ENCODE measurements around the gene SLC40A1. TPM values are rescaled to one million over a fixed set of nuclear protein-coding genes. Genes with fewer than 3 reads are reported as not detected.

The SLC40A1 gene
- total RNA-seq, 2 experiments from 2014 or later, result 4.7 to 4.8 TPM

- no peaks in the 10 kb centered on the region for H3K4me1 Mint-ChIP-seq (ENCODE audit: low read depth)
Measured at GRCh38 chr2:189544318-189545042, 36.1 kb downstream of the SLC40A1 start.

GRCh38 chr2:189543367-189543766, 37.2 kb downstream of the SLC40A1 start:
- CTCF ChIA-PET, result no interaction called here
- no peaks in the 10 kb centered on the region for H3K4me1 Mint-ChIP-seq (ENCODE audit: low read depth)
- H3K27me3 Mint-ChIP-seq, result peaks cover 3% of the 10 kb centered on the region
- H3K27ac Mint-ChIP-seq, result no peak overlapping the region
- no peaks in the 10 kb centered on the region for H3K36me3 Mint-ChIP-seq
- POLR2A ChIA-PET, result no interaction called here
- H3K9me3 Mint-ChIP-seq, result no peaks in the 10 kb centered on the region
- intact Hi-C loops (cut with micrococcal nuclease), result no loop called here
- DNase-seq, result no peak
- no peak overlapping the region for H3K4me3 Mint-ChIP-seq

More at GRCh38 chr2:189544318-189545042, 36.1 kb downstream of the SLC40A1 start:
- peaks cover 3% of the 10 kb centered on the region for H3K27me3 Mint-ChIP-seq
- H3K27ac Mint-ChIP-seq, result no peak overlapping the region
- intact Hi-C loops (cut with micrococcal nuclease), result no loop called here
- H3K9me3 Mint-ChIP-seq, result no peaks in the 10 kb centered on the region
- DNase-seq, result no peak
- H3K36me3 Mint-ChIP-seq, result no peaks in the 10 kb centered on the region
- ChIA-PET CTCF (no interaction called here), POLR2A (no interaction called here)
- no peak overlapping the region for H3K4me3 Mint-ChIP-seq

- no peaks in the 10 kb centered on the region for H3K36me3 Mint-ChIP-seq
- no peak overlapping the region for H3K4me3 Mint-ChIP-seq
- no peaks in the 10 kb centered on the region for H3K4me1 Mint-ChIP-seq (ENCODE audit: low read depth)
Measured at GRCh38 chr2:189542145-189542882, 38.3 kb downstream of the SLC40A1 start.

DNA sequence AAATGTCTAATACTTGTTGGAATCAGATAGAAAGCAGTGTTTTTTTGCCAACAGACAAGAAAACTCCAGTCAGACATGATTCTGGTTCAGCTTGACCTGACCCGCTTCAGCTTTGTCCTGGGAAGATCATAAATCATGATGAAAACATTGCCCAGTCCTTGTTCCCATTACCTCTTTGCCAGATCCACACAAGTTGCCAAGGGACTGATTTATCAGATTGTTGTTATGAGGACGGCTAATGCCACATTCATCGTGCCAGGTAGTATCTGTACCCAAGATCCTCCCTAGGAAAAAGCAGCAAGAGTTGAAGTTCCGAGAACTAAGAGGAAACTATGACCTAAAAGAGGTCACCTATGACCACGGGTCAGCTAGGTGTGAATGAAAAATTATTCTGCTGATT, 39.0 kb downstream of the SLC40A1 start:
- intact Hi-C loops (cut with micrococcal nuclease), result no loop called here
- Mint-ChIP-seq H3K4me3 (no peak overlapping the region), H3K9me3 (no peaks in the 10 kb centered on the region), H3K27me3 (peaks cover 3% of the 10 kb centered on the region), H3K4me1 (ENCODE audit: low read depth) (no peaks in the 10 kb centered on the region), H3K36me3 (no peaks in the 10 kb centered on the region), H3K27ac (no peak overlapping the region)
- ChIA-PET CTCF (no interaction called here), POLR2A (no interaction called here)
- DNase-seq, result no peak

More at GRCh38 chr2:189542145-189542882, 38.3 kb downstream of the SLC40A1 start:
- CTCF ChIA-PET, result no interaction called here
- DNase-seq, result no peak
- H3K27me3 Mint-ChIP-seq, result peaks cover 3% of the 10 kb centered on the region
- intact Hi-C loops (cut with micrococcal nuclease), result no loop called here
- H3K9me3 Mint-ChIP-seq, result no peaks in the 10 kb centered on the region
- POLR2A ChIA-PET, result no interaction called here
- no peak overlapping the region for H3K27ac Mint-ChIP-seq

DNA sequence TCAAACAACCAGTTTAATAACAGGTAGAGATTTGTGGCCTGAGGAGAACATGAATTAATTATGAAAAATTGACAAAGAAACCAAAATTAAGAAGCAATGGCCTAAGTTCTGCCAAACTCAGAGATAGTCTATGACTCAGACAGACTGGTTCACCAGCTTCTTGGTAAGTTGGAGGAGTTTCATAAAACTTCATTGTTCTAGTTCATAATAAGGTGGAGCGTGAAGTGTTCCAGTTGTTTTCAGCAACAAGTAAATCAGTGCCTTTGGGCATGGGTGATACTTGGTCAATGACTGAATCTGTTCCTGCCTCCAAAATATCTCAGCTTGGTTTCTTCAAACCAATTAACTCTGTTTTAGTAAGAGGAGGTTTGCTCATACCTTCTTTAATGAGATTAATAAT, 40.0 kb downstream of the SLC40A1 start:
- Mint-ChIP-seq H3K4me3 (no peak overlapping the region), H3K9me3 (no peaks in the 10 kb centered on the region), H3K4me1 (ENCODE audit: low read depth) (no peaks in the 10 kb centered on the region), H3K27me3 (no peaks in the 10 kb centered on the region), H3K36me3 (no peaks in the 10 kb centered on the region), H3K27ac (no peak overlapping the region)
- intact Hi-C loops (cut with micrococcal nuclease), result no loop called here
- CTCF ChIA-PET, result no interaction called here
- DNase-seq, result no peak
- POLR2A ChIA-PET, result no interaction called here

GRCh38 chr2:189538402-189538801, 42.2 kb downstream of the SLC40A1 start:
- Mint-ChIP-seq H3K36me3 (no peaks in the 10 kb centered on the region), H3K4me1 (ENCODE audit: low read depth) (no peaks in the 10 kb centered on the region), H3K4me3 (no peak overlapping the region), H3K9me3 (no peaks in the 10 kb centered on the region), H3K27me3 (no peaks in the 10 kb centered on the region), H3K27ac (no peak overlapping the region)
- intact Hi-C loops (cut with micrococcal nuclease), result no loop called here
- CTCF ChIA-PET, result no interaction called here
- DNase-seq, result no peak
- POLR2A ChIA-PET, result no interaction called here

GRCh38 chr2:189536830-189537229, 43.8 kb downstream of the SLC40A1 start:
- Mint-ChIP-seq H3K4me1 (ENCODE audit: low read depth) (no peaks in the 10 kb centered on the region), H3K36me3 (no peaks in the 10 kb centered on the region), H3K4me3 (no peak overlapping the region), H3K27ac (no peak overlapping the region), H3K9me3 (no peaks in the 10 kb centered on the region), H3K27me3 (no peaks in the 10 kb centered on the region)
- CTCF ChIA-PET, result no interaction called here
- POLR2A ChIA-PET, result no interaction called here
- intact Hi-C loops (cut with micrococcal nuclease), result no loop called here
- no peak for DNase-seq

GRCh38 chr2:189534854-189535832, 45.4 kb downstream of the SLC40A1 start:
- H3K27ac Mint-ChIP-seq, result no peak overlapping the region
- CTCF ChIA-PET, result no interaction called here
- DNase-seq, result no peak
- H3K9me3 Mint-ChIP-seq, result no peaks in the 10 kb centered on the region
- POLR2A ChIA-PET, result no interaction called here
- H3K27me3 Mint-ChIP-seq, result peaks cover 3% of the 10 kb centered on the region
- no peaks in the 10 kb centered on the region for H3K36me3 Mint-ChIP-seq
- intact Hi-C loops (cut with micrococcal nuclease), result no loop called here
- H3K4me3 Mint-ChIP-seq, result no peak overlapping the region
- no peaks in the 10 kb centered on the region for H3K4me1 Mint-ChIP-seq (ENCODE audit: low read depth)

GRCh38 chr2:189533288-189534035, 47.1 kb downstream of the SLC40A1 start:
- CTCF ChIA-PET, result no interaction called here
- peaks cover 3% of the 10 kb centered on the region for H3K27me3 Mint-ChIP-seq
- intact Hi-C loops (cut with micrococcal nuclease), result no loop called here
- H3K9me3 Mint-ChIP-seq, result no peaks in the 10 kb centered on the region
- H3K36me3 Mint-ChIP-seq, result no peaks in the 10 kb centered on the region
- DNase-seq, result no peak
- H3K4me1 Mint-ChIP-seq (ENCODE audit: low read depth), result no peaks in the 10 kb centered on the region
- no peak overlapping the region for H3K4me3 Mint-ChIP-seq
- POLR2A ChIA-PET, result no interaction called here
- H3K27ac Mint-ChIP-seq, result no peak overlapping the region

- Mint-ChIP-seq H3K27me3 (peaks cover 4% of the 10 kb centered on the region), H3K27ac (no peak overlapping the region), H3K9me3 (no peaks in the 10 kb centered on the region), H3K4me1 (ENCODE audit: low read depth) (no peaks in the 10 kb centered on the region), H3K4me3 (no peak overlapping the region), H3K36me3 (no peaks in the 10 kb centered on the region)
- no peak for DNase-seq
- POLR2A ChIA-PET, result no interaction called here
- CTCF ChIA-PET, result interaction anchor here (1.6 kb wide), 1 partner anchor 50 kb away, joined by 5 read pairs; the partner anchor contains the start of gene SLC40A1
- intact Hi-C loops (cut with micrococcal nuclease), result no loop called here
Measured at GRCh38 chr2:189530965-189531637, 49.5 kb downstream of the SLC40A1 start.

DNA sequence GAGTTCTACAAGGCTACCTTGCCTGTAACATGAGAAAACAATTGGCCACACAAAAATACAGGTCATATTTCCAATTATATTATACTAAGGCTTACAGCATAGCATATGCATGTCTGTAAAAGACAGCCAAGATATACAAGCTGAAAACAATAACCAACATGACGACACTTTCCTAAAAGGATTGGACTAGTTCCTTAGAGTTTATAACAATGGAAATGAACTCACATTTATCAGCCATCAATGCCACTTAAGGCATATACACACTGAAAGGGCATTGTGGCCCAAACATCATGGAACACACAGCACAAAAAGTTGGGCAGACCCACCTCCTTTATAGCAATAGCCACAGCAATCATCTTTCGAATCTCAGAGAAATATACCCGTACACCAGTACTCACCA, 52.0 kb downstream of the SLC40A1 start:
- intact Hi-C loops (cut with micrococcal nuclease), result no loop called here
- H3K27ac Mint-ChIP-seq, result no peak overlapping the region
- CTCF ChIA-PET, result no interaction called here

More for the DNA sequence above, 52.0 kb downstream of the SLC40A1 start:
- DNase-seq, result no peak
- POLR2A ChIA-PET, result no interaction called here
- no peak overlapping the region for H3K4me3 Mint-ChIP-seq
- no peaks in the 10 kb centered on the region for H3K9me3 Mint-ChIP-seq
- H3K36me3 Mint-ChIP-seq, result no peaks in the 10 kb centered on the region
- H3K27me3 Mint-ChIP-seq, result peaks cover 4% of the 10 kb centered on the region
- H3K4me1 Mint-ChIP-seq (ENCODE audit: low read depth), result no peaks in the 10 kb centered on the region

Measured in activated CD4-positive, alpha-beta memory T cell treated with anti-CD3 and anti-CD28 coated beads for 36 hours (primary cell).